SK-N-SH treated with all-trans-retinoic acid at 6 μM for 48 hours (cell line): ENCODE measurements around the gene LIG1.

Experiments used
- ATAC-seq: fragments of 200-7000 bp; cut with Tn5 transposase; 3 replicates; pipeline ENCODE4 v1.9.1; 2020; ENCODE audit warnings: mild to moderate bottlenecking, moderate library complexity
- BACH2 ChIP-seq: fragments of 250-450 bp; sonication (Bioruptor Pico); IDR thresholded peaks from 2 replicates; pipeline ENCODE4 v1.9.0; 2021; ENCODE audit warnings: mild to moderate bottlenecking, borderline replicate concordance
- ESRRG ChIP-seq: fragments of 250-450 bp; sonication (Bioruptor Pico); IDR thresholded peaks from 2 replicates; pipeline ENCODE4 v1.6.1; 2021; ENCODE audit warnings: mild to moderate bottlenecking
- GLIS3 ChIP-seq: fragments of 250-450 bp; sonication (Bioruptor Pico); IDR thresholded peaks from 2 replicates; pipeline ENCODE4 v1.5.0; 2020; ENCODE audit warnings: mild to moderate bottlenecking, moderate library complexity
- ISL1 ChIP-seq: fragments of 250-450 bp; sonication (Bioruptor Pico); IDR thresholded peaks from 2 replicates; pipeline ENCODE4 v2.1.2; 2022; ENCODE audit warnings: mild to moderate bottlenecking, moderate library complexity
- OSR1 ChIP-seq: fragments of 250-450 bp; sonication (Bioruptor Pico); IDR thresholded peaks from 2 replicates; pipeline ENCODE4 v1.8.0; 2022; ENCODE audit warnings: moderate library complexity, mild to moderate bottlenecking, inconsistent platforms
- RARB ChIP-seq: fragments of 250-450 bp; sonication (Bioruptor Pico); IDR thresholded peaks from 2 replicates; pipeline ENCODE4 v1.8.0; 2021; ENCODE audit warnings: mild to moderate bottlenecking, moderate library complexity
- TCF4 ChIP-seq: fragments of 250-450 bp; sonication (Bioruptor Pico); IDR thresholded peaks from 2 replicates; pipeline ENCODE4 v1.8.0; 2021; ENCODE audit warnings: mild to moderate bottlenecking, moderate library complexity, borderline replicate concordance
- TOX ChIP-seq: fragments of 250-450 bp; sonication (Bioruptor Pico); IDR thresholded peaks from 2 replicates; pipeline ENCODE4 v1.8.0; 2021; ENCODE audit warnings: mild to moderate bottlenecking, moderate library complexity, borderline replicate concordance
- ZFP3 ChIP-seq: fragments of 250-450 bp; sonication (Bioruptor Pico); IDR thresholded peaks from 2 replicates; pipeline ENCODE4 v1.5.0; 2020; ENCODE audit warnings: mild to moderate bottlenecking, moderate library complexity
- ZFP30 ChIP-seq: fragments of 450-650 bp; formaldehyde crosslinking; IDR thresholded peaks from 2 replicates; pipeline ENCODE4 v1.5.0; 2022; ENCODE audit warnings: mild to moderate bottlenecking, moderate library complexity
- ZNF565 ChIP-seq: fragments of 450-650 bp; formaldehyde crosslinking; conservative IDR thresholded peaks from 2 replicates; pipeline ENCODE4 v1.5.0; 2020; ENCODE audit warnings: low read depth, mild to moderate bottlenecking, moderate library complexity
- ZNF70 ChIP-seq: fragments of 450-650 bp; formaldehyde crosslinking; IDR thresholded peaks from 2 replicates; pipeline ENCODE4 v1.5.0; 2020; ENCODE audit warnings: mild to moderate bottlenecking, moderate library complexity
- ZNF8 ChIP-seq: fragments of 450-650 bp; formaldehyde crosslinking; IDR thresholded peaks from 2 replicates; pipeline ENCODE4 v1.5.0; 2020; ENCODE audit warnings: mild to moderate bottlenecking, moderate library complexity
- TF ChIP-seq, protein P1 (sequence below): fragments of 250-450 bp; sonication (Bioruptor Pico); IDR thresholded peaks from 2 replicates; pipeline ENCODE4 v1.8.0; 2020; ENCODE audit warnings: mild to moderate bottlenecking, moderate library complexity, borderline replicate concordance
- TF ChIP-seq, protein P2 (sequence below): fragments of 250-450 bp; sonication (Bioruptor Pico); IDR thresholded peaks from 2 replicates; pipeline ENCODE4 v1.5.0; 2020; ENCODE audit warnings: mild to moderate bottlenecking, moderate library complexity
- TF ChIP-seq, protein P3 (sequence below): fragments of 250-450 bp; sonication (Bioruptor Pico); IDR thresholded peaks from 2 replicates; pipeline ENCODE4 v1.8.0; 2021; ENCODE audit warnings: low read depth, mild to moderate bottlenecking, moderate library complexity, borderline replicate concordance

Gene LIG1

DNA sequence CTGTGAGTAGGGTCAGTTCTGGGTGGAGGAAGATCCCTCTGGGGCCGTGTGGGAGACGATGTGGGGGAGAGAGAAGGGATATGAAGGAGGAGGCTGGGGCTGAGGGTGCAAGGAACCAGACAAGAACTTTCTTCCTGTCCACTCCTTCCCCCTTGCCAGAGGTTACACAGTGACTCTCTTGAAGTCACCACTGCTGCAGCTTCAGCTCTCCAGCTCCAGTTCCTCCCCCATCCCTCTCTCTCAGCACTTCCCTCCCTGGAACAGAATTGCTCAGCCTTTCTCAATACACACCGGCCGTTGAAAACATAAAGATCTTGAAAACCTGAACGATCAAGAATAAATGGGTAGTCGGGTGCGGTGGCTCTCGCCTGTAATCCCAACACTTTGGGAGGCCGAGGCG is 5.4 kb upstream of the LIG1 start:
- TF ChIP-seq, protein P1, sequence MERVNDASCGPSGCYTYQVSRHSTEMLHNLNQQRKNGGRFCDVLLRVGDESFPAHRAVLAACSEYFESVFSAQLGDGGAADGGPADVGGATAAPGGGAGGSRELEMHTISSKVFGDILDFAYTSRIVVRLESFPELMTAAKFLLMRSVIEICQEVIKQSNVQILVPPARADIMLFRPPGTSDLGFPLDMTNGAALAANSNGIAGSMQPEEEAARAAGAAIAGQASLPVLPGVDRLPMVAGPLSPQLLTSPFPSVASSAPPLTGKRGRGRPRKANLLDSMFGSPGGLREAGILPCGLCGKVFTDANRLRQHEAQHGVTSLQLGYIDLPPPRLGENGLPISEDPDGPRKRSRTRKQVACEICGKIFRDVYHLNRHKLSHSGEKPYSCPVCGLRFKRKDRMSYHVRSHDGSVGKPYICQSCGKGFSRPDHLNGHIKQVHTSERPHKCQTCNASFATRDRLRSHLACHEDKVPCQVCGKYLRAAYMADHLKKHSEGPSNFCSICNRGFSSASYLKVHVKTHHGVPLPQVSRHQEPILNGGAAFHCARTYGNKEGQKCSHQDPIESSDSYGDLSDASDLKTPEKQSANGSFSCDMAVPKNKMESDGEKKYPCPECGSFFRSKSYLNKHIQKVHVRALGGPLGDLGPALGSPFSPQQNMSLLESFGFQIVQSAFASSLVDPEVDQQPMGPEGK (CRISPR knock-in tag) = no peak
- TF ChIP-seq ESRRG (CRISPR knock-in tag) (no peak), ZNF8 (CRISPR knock-in tag) (no peak), OSR1 (CRISPR knock-in tag) (no peak), ZNF70 (CRISPR knock-in tag) (no peak)
- TF ChIP-seq, protein P2, sequence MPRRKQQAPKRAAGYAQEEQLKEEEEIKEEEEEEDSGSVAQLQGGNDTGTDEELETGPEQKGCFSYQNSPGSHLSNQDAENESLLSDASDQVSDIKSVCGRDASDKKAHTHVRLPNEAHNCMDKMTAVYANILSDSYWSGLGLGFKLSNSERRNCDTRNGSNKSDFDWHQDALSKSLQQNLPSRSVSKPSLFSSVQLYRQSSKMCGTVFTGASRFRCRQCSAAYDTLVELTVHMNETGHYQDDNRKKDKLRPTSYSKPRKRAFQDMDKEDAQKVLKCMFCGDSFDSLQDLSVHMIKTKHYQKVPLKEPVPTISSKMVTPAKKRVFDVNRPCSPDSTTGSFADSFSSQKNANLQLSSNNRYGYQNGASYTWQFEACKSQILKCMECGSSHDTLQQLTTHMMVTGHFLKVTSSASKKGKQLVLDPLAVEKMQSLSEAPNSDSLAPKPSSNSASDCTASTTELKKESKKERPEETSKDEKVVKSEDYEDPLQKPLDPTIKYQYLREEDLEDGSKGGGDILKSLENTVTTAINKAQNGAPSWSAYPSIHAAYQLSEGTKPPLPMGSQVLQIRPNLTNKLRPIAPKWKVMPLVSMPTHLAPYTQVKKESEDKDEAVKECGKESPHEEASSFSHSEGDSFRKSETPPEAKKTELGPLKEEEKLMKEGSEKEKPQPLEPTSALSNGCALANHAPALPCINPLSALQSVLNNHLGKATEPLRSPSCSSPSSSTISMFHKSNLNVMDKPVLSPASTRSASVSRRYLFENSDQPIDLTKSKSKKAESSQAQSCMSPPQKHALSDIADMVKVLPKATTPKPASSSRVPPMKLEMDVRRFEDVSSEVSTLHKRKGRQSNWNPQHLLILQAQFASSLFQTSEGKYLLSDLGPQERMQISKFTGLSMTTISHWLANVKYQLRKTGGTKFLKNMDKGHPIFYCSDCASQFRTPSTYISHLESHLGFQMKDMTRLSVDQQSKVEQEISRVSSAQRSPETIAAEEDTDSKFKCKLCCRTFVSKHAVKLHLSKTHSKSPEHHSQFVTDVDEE (CRISPR knock-in tag) = no peak
- TF ChIP-seq, protein P3, sequence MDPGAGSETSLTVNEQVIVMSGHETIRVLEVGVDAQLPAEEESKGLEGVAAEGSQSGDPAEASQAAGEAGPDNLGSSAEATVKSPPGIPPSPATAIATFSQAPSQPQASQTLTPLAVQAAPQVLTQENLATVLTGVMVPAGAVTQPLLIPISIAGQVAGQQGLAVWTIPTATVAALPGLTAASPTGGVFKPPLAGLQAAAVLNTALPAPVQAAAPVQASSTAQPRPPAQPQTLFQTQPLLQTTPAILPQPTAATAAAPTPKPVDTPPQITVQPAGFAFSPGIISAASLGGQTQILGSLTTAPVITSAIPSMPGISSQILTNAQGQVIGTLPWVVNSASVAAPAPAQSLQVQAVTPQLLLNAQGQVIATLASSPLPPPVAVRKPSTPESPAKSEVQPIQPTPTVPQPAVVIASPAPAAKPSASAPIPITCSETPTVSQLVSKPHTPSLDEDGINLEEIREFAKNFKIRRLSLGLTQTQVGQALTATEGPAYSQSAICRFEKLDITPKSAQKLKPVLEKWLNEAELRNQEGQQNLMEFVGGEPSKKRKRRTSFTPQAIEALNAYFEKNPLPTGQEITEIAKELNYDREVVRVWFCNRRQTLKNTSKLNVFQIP (CRISPR knock-in tag) = no peak
- no peak for ATAC-seq

DNA sequence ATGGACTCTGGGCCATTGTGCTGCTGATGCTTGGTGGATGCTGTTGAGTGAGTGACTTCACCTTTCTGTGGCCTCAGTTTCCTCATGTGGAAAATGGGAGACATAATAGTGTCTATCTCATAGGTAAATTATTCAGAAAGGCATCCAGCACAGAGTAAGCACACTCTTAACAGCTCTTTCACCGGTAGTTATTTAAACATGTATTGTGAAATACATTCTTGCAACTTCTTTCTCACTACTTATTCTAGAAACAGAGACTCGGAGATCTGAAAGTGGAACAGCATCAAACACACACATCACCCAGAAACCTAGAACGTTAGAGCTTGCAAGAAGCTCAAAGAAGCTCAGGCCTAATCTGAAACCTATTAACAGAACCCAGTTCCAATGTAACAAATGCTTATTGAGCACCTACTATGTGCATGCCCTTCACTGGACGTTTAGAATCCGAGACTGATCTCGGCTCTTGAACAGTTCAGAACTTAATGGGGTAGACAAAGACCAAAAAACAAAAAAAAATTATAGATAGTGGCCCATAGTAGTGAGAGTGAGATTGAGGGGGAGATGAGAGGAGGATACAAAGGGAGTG is 4.4 kb upstream of the LIG1 start:
- ATAC-seq = no peak
- no peak for TF ChIP-seq BACH2 (CRISPR knock-in tag)

DNA sequence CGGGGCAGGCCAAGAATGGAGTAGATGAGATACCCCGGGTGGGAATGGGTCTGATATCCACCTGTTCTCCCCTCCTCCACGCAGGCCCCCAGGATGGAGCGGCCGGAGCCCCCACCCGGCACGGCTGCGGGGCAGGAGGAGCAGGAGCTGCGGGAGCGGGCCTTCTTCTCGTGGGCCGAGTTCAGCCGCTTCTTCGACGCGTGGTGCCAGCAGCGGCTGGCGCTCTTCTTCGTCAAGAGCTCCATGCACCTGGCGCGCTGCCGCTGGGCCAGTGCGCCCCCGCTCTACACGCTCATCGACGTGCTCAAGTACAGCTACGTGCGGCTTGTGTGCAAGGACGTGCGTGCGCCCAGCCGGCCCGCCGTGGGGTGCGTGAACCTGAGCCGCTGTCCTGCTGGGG is 1.6 kb upstream of the LIG1 start:
- no peak for ATAC-seq
- TF ChIP-seq ESRRG (CRISPR knock-in tag) = no peak
- no peak for TF ChIP-seq RARB (CRISPR knock-in tag)
- no peak for TF ChIP-seq GLIS3 (CRISPR knock-in tag)

DNA sequence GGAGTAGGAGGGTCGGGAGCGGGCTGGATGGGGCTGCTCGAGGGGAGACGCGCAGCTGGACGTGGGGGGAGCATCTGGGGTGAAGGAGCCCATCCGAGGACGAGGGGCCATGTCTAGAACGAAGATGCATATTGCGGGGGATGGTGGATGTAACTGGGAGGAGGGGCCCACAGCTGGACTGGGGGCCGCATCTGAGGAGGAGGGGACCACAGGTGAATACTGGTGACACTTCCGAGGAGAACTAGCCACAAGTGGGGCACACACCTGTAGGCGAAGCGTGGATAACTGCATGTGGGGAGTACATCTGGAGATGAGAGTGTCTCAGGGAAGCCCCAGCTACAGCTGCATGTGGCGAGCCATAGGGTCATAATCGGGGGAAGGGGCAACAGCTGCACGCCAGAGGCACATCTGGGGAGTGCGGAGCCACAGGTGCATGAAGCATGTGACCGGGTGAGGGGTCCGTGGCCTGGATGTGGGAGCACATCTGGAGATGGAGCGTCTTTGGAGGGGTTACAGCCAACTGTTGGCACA is 738 bp upstream of the LIG1 start:
- peak; percentile 18 for ATAC-seq
- no peak for TF ChIP-seq TOX
- no peak for TF ChIP-seq TCF4
- no peak for TF ChIP-seq ZFP30
- TF ChIP-seq RARB (CRISPR knock-in tag) = no peak
- no peak for TF ChIP-seq ZNF70 (CRISPR knock-in tag)
- TF ChIP-seq, protein P1 (CRISPR knock-in tag) = no peak
- TF ChIP-seq OSR1 (CRISPR knock-in tag) = no peak
- TF ChIP-seq ZNF565 = no peak
- TF ChIP-seq, protein P2 (CRISPR knock-in tag) = no peak
- TF ChIP-seq ESRRG (CRISPR knock-in tag) = no peak
- no peak for TF ChIP-seq GLIS3 (CRISPR knock-in tag)
- no peak for TF ChIP-seq ZFP3 (CRISPR knock-in tag)
- no peak for TF ChIP-seq ISL1
